Measurements from ENCODE around the gene TBC1D14. TPM values are rescaled to one million over a fixed set of nuclear protein-coding genes. Genes with fewer than 3 reads are reported as not detected.

TBC1D14 gene
- total RNA-seq, 6 experiments from 2014 or later: 14.1 to 34.8 (median 30.6) TPM

- intact Hi-C loops (cut with DNase I): no loop called here
- 100% methylated on average over 2 of the region's 2 CpGs for WGBS (ENCODE audit: insufficient coverage, low coverage, low lambda C conversion rate, missing lambda C conversion rate)
- Histone ChIP-seq H3K36me3 (peaks cover 0 to 2% (median 0%) of the 10 kb centered on the region in 4 donors), H3K4me3 (no peak overlapping the region), H3K27me3 (no peaks in the 10 kb centered on the region), H3K4me1 (peaks cover 0 to 41% (median 3%) of the 10 kb centered on the region in 4 donors), H3K27ac (no peak overlapping the region), H3K9me3 (no peaks in the 10 kb centered on the region)
- ATAC-seq (no peak), DNase-seq (no peak)
- TF ChIP-seq CTCF (IDR thresholded peaks at IDR 0.05) (no peak), POLR2A (IDR thresholded peaks at IDR 0.05) (no peak)
These were observed 35.4 kb downstream of the TBC1D14 start for GRCh38 chr4:6945052-6945409.

GRCh38 chr4:6946497-6946896, 36.9 kb downstream of the TBC1D14 start:
- H3K27me3 ChIP-seq: no peaks in the 10 kb centered on the region
- intact Hi-C loops (cut with DNase I): no loop called here
- H3K4me1 ChIP-seq: peaks cover 0 to 36% (median 3%) of the 10 kb centered on the region in 4 donors
- no peaks in the 10 kb centered on the region for H3K9me3 ChIP-seq
- TF ChIP-seq CTCF (IDR thresholded peaks at IDR 0.05) (no peak), POLR2A (IDR thresholded peaks at IDR 0.05) (no peak)
- ATAC-seq (no peak), DNase-seq (no peak)
- 97% methylated on average over 6 of the region's 7 CpGs for WGBS (ENCODE audit: insufficient coverage, low coverage, low lambda C conversion rate, missing lambda C conversion rate)
- H3K36me3 ChIP-seq: peaks cover 0 to 2% (median 0%) of the 10 kb centered on the region in 4 donors
- H3K27ac ChIP-seq: no peak overlapping the region
- H3K4me3 ChIP-seq: no peak overlapping the region

- H3K9me3 ChIP-seq: no peaks in the 10 kb centered on the region
- H3K27ac ChIP-seq: peak overlapping the region in 2 of 3 donors; percentile 50 to 59
These were observed 38.5 kb downstream of the TBC1D14 start for GRCh38 chr4:6948134-6948460.

GRCh38 chr4:6951880-6952381, 42.3 kb downstream of the TBC1D14 start:
- H3K4me3 ChIP-seq: no peak overlapping the region
- H3K4me1 ChIP-seq: peaks cover 0 to 13% (median 6%) of the 10 kb centered on the region in 4 donors
- DNase-seq: no peak
- 92% methylated on average over 3 of the region's 13 CpGs for WGBS (ENCODE audit: insufficient coverage, low coverage, low lambda C conversion rate, missing lambda C conversion rate)
- H3K9me3 ChIP-seq: no peaks in the 10 kb centered on the region
- H3K36me3 ChIP-seq: no peaks in the 10 kb centered on the region
- H3K27me3 ChIP-seq: no peaks in the 10 kb centered on the region
- ATAC-seq: no peak
- TF ChIP-seq CTCF (IDR thresholded peaks at IDR 0.05): no peak
- no peak for TF ChIP-seq POLR2A (IDR thresholded peaks at IDR 0.05)
- no peak overlapping the region for H3K27ac ChIP-seq
- intact Hi-C loops (cut with DNase I): no loop called here

More at GRCh38 chr4:6948134-6948460, 38.5 kb downstream of the TBC1D14 start:
- TF ChIP-seq POLR2A (IDR thresholded peaks at IDR 0.05): no peak
- no peak for TF ChIP-seq CTCF (IDR thresholded peaks at IDR 0.05)
- intact Hi-C loops (cut with DNase I): no loop called here
- ATAC-seq (peak in 3 of 4 donors; percentile 4 to 17 (median 4)), DNase-seq (no peak)
- no peaks in the 10 kb centered on the region for H3K27me3 ChIP-seq
- H3K4me1 ChIP-seq: peaks cover 0 to 20% (median 3%) of the 10 kb centered on the region in 4 donors
- 20% methylated on average over 1 of the region's 3 CpGs for WGBS (ENCODE audit: insufficient coverage, low coverage, low lambda C conversion rate, missing lambda C conversion rate)
- no peak overlapping the region for H3K4me3 ChIP-seq
- peaks cover 0 to 2% (median 0%) of the 10 kb centered on the region in 4 donors for H3K36me3 ChIP-seq

Measured in right lobe of liver (tissue), 6 donors.